ENCODE measurements around the gene NELFA.
A peak's percentile ranks its signal among the peaks of the same experiment; 100 is the strongest.
"Not testable (repeated sequence)": the region's sequence is repeated elsewhere in the genome, so short reads cannot be mapped to it uniquely, and the experiment has no call there.

The NELFA gene

DNA sequence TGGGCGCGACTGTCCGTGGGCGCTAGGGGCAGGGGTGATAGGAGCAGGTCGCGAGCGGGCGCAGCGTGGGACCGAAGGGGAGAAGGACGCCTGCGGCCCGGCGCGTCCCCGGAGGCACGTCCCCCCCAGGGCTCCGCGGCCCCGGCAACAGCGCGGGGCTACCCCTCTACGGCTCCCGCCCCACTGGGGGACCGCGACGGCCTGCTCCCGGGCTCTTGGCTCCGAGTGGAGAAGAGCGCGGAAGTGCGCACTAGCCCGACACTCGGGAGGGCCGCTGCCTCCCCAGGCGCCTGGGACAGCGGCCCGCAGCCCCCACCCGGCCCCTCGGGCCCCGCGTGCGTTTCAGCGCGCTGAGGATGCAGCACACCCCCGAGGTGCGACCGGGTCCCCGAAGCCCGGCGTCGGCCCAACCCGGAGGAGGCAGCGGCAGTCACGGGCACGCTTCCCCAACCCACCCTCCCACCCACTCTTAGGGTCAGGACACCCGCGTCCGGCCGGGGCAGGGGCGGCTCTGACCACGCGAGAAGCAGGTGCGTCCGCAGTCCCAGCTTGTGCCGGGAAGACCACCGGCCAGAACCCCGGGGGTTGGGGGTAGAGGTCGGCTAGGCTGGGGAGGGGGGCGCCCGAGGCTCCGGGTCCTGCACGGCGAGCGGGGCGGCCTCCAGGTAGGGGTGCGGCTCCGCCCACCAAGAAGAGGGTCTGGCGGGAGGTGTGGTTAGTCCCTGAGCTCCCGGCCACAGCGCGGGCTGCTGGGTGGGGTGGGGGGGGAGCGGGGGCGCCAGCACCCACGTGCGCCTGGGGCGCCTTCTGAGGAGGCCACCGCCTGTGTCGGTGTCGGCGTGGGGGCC is 31.8 kb upstream of the NELFA start:
- no peak for DNase-seq (ENCODE audit: low read depth in 2 of 2)

- DNase-seq (ENCODE audit: low read depth in 2 of 2) = no peak
Observed at GRCh38 chr4:2036866-2037265, 28.1 kb upstream of the NELFA start.

- DNase-seq (ENCODE audit: low read depth in 2 of 2) = no peak
Observed at GRCh38 chr4:2036327-2036726, 27.6 kb upstream of the NELFA start.

GRCh38 chr4:2031161-2031560 is 22.4 kb upstream of the NELFA start:
- DNase-seq (ENCODE audit: low read depth in 2 of 2) = not testable (repeated sequence)

DNA sequence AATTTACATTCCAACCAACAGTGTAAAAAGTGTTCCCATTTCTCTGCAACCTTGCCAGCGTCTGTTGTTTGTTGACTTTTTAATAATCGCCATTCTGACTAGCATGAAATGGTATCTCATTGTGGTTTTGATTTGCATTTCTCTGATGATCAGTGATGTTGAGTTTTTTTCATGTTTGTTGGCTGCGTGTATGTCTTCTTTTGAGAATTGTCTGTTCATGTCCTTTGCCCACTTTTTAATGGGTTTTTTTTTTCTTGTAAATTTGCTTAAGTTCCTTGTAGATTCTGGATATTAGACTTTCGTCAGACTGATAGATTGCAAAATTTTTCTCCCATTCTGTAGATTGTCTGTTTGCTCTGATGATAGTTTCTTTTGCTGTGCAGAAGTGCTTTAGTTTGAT is 18.3 kb upstream of the NELFA start:
- not testable (repeated sequence) for DNase-seq (ENCODE audit: low read depth in 2 of 2)

GRCh38 chr4:2025817-2026216 is 17.0 kb upstream of the NELFA start:
- no peak for DNase-seq (ENCODE audit: low read depth in 2 of 2)

DNA sequence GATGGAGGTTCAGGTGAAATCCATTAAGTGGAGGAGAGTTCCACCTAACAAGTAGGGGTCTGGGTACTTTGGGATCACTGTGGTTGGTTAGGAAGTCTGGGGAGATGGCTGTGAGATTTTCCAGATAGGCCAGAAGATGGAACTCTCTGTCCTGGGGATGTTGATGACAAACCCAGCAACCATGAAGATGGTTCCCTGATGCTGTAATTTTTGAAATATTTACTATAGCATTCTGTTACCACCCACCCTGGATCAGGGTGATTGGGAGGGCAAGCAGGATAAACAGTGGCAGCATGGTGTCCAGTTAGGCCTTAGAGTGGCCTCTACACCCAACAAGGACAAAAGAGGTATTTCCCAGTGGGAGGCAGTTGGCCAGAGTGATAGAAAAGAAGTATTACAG is 15.9 kb upstream of the NELFA start:
- no peak for DNase-seq (ENCODE audit: low read depth in 2 of 2)

GRCh38 chr4:2021358-2022018 is 12.7 kb upstream of the NELFA start:
- not testable (repeated sequence) for DNase-seq (ENCODE audit: low read depth in 2 of 2)

- no peak for DNase-seq (ENCODE audit: low read depth in 2 of 2)
Observed at GRCh38 chr4:2015008-2015407, 6.2 kb upstream of the NELFA start.

- no peak for DNase-seq (ENCODE audit: low read depth in 2 of 2)
Observed at GRCh38 chr4:2011583-2011982, 2.8 kb upstream of the NELFA start.

- peak; percentile 14 to 22 for DNase-seq (ENCODE audit: low read depth in 2 of 2)
Observed at GRCh38 chr4:2009651-2010233, 968 bp upstream of the NELFA start.

GRCh38 chr4:2008671-2008920 is 178 bp downstream of the NELFA start:
- no peak for DNase-seq (ENCODE audit: low read depth in 2 of 2)

DNA sequence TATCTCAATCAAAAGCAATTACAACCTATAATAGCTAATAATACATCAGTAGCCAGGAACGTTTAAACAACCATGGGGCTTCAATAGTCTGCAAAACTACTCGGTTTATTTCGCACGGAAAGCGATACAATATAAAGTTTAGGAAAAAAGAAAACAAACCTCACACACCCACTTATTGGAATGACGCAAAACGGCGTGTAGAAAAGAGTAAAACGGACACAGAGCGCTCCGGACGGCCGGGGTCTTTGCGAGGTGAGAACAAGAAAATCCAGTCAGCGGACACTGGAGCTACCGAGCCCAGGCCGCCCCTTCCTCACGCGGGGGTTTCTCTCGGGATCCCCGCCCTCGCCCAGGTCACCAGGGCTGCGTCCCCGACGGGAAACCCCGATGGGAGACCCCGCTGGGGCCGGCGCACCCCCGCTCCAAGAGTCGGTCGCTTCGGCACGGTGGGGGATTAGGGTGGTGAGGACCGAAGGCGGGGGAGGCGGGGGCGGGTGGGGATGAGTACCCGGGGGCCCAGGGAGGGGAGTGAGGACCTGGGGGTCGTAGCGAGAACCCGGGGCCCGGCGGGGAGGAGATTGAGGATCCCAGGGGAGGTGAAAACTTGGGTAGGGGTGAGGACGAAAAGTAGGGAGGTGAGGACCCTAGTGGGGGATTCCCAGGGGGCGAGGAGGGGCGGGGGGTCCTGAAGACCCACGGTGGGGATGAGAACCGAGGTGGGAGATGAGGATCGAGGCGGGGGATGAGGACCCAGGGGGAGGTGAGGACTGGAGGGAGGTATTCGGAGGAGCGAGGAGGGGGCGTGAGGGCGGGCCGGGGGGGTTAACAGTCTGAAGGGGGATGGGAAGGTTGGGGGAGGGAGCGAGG is 737 bp downstream of the NELFA start:
- no peak for DNase-seq (ENCODE audit: low read depth in 2 of 2)

GRCh38 chr4:2006956-2007653 is 1.7 kb downstream of the NELFA start:
- DNase-seq (ENCODE audit: low read depth in 2 of 2) = no peak

- DNase-seq (ENCODE audit: low read depth in 2 of 2) = no peak
Observed at GRCh38 chr4:2006367-2006766, 2.4 kb downstream of the NELFA start.

GRCh38 chr4:2003361-2003760 is 5.4 kb downstream of the NELFA start:
- DNase-seq (ENCODE audit: low read depth in 2 of 2) = not testable (repeated sequence)

DNA sequence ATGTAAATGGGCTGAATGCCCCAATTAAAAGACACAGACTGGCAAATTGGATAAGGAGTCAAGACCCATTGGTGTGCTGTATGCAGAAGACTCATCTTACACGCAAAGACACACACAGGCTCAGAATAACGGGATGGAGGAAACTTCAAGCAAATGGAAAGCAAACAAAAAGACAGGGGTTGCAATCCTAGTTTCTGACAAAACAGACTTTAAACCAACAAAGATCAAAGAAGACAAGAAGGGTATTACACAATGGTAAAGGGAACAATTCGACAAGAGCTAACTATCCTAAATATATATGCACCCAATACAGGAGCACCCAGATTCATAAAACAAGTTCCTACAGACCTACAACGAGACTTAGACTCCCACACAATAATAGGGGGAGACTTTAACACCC is 9.5 kb downstream of the NELFA start:
- not testable (repeated sequence) for DNase-seq (ENCODE audit: low read depth in 2 of 2)

DNA sequence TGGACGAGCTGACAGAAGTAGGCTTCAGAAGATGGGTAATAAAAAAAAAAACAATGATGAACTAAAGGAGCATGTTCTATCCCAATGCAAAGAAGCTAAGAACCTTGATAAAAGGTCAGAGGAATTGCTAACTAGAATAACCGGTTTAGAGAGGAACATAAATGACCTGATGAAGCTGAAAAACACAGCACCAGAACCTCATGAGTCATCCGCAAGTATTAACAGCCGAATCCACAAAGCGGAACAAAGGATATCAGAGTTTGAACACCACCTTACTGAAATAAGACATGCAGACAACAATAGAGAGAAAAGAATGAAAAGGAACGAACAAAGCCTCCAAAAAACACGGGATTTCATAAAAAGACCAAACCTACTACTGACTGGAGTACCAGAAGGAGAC is 10.5 kb downstream of the NELFA start:
- DNase-seq (ENCODE audit: low read depth in 2 of 2) = no peak

DNA sequence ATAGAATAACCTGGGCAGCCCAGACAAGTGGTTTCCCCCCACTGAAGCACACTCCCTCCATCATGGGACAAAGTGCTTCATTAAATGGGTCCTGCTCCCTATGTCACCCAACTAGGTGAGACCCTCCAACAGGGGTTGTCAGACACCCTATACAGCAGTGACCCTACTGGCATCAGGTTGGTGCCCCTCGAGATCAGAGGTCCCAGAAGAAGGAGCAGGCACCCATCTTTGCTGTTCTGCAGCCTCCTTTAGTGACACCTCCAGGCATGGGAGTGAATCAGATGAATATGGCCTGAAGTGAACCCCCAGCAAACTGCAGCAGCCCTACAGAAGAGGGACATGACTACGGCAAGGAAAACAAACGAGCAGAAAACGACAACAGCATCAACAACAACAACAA is 11.1 kb downstream of the NELFA start:
- DNase-seq (ENCODE audit: low read depth in 2 of 2) = no peak

- no peak for DNase-seq (ENCODE audit: low read depth in 2 of 2)
Observed at GRCh38 chr4:1996866-1997611, 11.7 kb downstream of the NELFA start.

GRCh38 chr4:1994938-1995337 is 13.8 kb downstream of the NELFA start:
- DNase-seq (ENCODE audit: low read depth in 2 of 2) = no peak
